HCT116 (cell line): ENCODE measurements around the gene ZBTB17. TPM values are rescaled to one million over a fixed set of nuclear protein-coding genes. Genes with fewer than 3 reads are reported as not detected.

Experiments used
- ATAC-seq: fragments of 200-7000 bp; cut with Tn5 transposase; 2 replicates; pipeline ENCODE4 v1.9.1; 2020; ENCODE audit warnings: mild to moderate bottlenecking, moderate library complexity
- BruUV-seq: library from RNA; stranded (reverse); fragments of 400-500 nt; replicated peaks from 2 replicates; lab custom pipeline; 2021; lab: Mats Ljungman, UMichigan
- CTCF ChIA-PET: fragments of 300-600 bp; sonication (Branson Sonifier 250); formaldehyde crosslinking; loops from one replicate; lab custom pipeline; 2021; ENCODE audit warnings: antibody characterized with exemption; lab: Charles Lee
- POLR2A ChIA-PET: fragments of 300-600, 350-600 bp; sonication (Branson Sonifier 250); formaldehyde crosslinking; loops from one replicate; lab custom pipeline; 2021; ENCODE audit warnings: antibody characterized with exemption; lab: Charles Lee
- RAD21 ChIA-PET, 2 experiments: fragments of 300-600 bp; sonication (Branson Sonifier 250); formaldehyde crosslinking; loops; one replicate each; lab custom pipeline; 2023; ENCODE audit warnings: low total read pairs in 2 of 2; ENCODE audit not compliant: uncharacterized antibody in 2 of 2, unreplicated experiment in 2 of 2, low non-redundant PET in 1 of 2; lab: Charles Lee
- DNase-seq: peaks from one replicate; pipeline ENCODE4 v3.0.0-alpha.2; 2010; ENCODE audit warnings: low read depth, low spot score
- H2AFZ ChIP-seq: fragments of 200-600 bp; shearing (Covaris generic), sonication (generic); 2 replicates; pipeline ENCODE4 v1.6.1; 2017; ENCODE audit warnings: low read depth, mixed run types, mixed read lengths, antibody characterized with exemption, low read length; ENCODE audit not compliant: poor library complexity, severe bottlenecking
- H3K27ac ChIP-seq: 2 replicates; pipeline ENCODE4 v1.5.1; 2012; ENCODE audit warnings: low read depth, low read length
- H3K27me3 ChIP-seq: fragments of 200-600 bp; sonication (generic); 2 replicates; pipeline ENCODE4 v1.6.1; 2016; ENCODE audit warnings: mixed run types, low read length, mixed read lengths; ENCODE audit not compliant: insufficient read depth
- H3K36me3 ChIP-seq, 2 experiments: fragments of 200-500 bp in 1 of 2; fragments of 200-600 bp in 1 of 2; sonication (Bioruptor generic) in 1 of 2; sonication (generic) in 1 of 2; 2 replicates each; pipeline versions ENCODE4 v1.5.1 to v1.6.1; 2014 to 2016; ENCODE audit warnings: low read length in 2 of 2, inconsistent platforms in 1 of 2, mixed read lengths in 1 of 2, mixed run types in 1 of 2; ENCODE audit not compliant: insufficient read depth in 2 of 2, control insufficient read depth in 1 of 2
- H3K4me1 ChIP-seq, 2 experiments: fragments of 200-600 bp in 1 of 2; sonication (generic) in 1 of 2; 2 replicates each; pipeline versions ENCODE4 v1.5.1 to v1.6.1; 2012 to 2017; ENCODE audit warnings: low read length in 2 of 2, inconsistent platforms in 1 of 2, mild to moderate bottlenecking in 1 of 2, mixed read lengths in 1 of 2, mixed run types in 1 of 2, moderate library complexity in 1 of 2; ENCODE audit not compliant: insufficient read depth in 2 of 2, control insufficient read depth in 1 of 2
- H3K4me2 ChIP-seq: fragments of 200-600 bp; sonication (generic); 2 replicates; pipeline ENCODE4 v1.6.1; 2017; ENCODE audit warnings: mixed run types, low read length, mixed read lengths
- H3K4me3 ChIP-seq, 2 experiments: fragments of 200-600 bp in 1 of 2; sonication (generic) in 1 of 2; replicated peaks in 1 of 2; 2 replicates each; pipeline ENCODE4 v1.5.1; 2011 to 2016; ENCODE audit warnings: low read length in 2 of 2, control low read depth in 1 of 2, low read depth in 1 of 2, mild to moderate bottlenecking in 1 of 2, mixed read lengths in 1 of 2, mixed run types in 1 of 2
- H3K79me2 ChIP-seq: fragments of 200-600 bp; sonication (generic); 2 replicates; pipeline ENCODE4 v1.6.1; 2017; ENCODE audit warnings: mild to moderate bottlenecking, mixed run types, low read length, moderate library complexity, mixed read lengths; ENCODE audit not compliant: insufficient read depth
- H3K9ac ChIP-seq: fragments of 200-600 bp; sonication (generic); 2 replicates; pipeline ENCODE4 v1.6.1; 2016; ENCODE audit warnings: low read length, mixed read lengths
- H3K9me2 ChIP-seq: fragments of 200-600 bp; sonication (generic), shearing (Covaris generic); 2 replicates; pipeline ENCODE4 v1.6.1; 2017; ENCODE audit warnings: mixed run types, mild to moderate bottlenecking, moderate library complexity; ENCODE audit not compliant: insufficient read depth
- H3K9me3 ChIP-seq, 2 experiments: fragments of 200-500 bp in 1 of 2; fragments of 200-600 bp in 1 of 2; sonication (Bioruptor generic) in 1 of 2; sonication (generic) in 1 of 2; 2 replicates each; pipeline ENCODE4 v1.6.1; 2014 to 2017; ENCODE audit warnings: low read length in 2 of 2, mixed read lengths in 2 of 2, inconsistent platforms in 1 of 2, low read depth in 1 of 2, mild to moderate bottlenecking in 1 of 2, mixed run types in 1 of 2, moderate library complexity in 1 of 2; ENCODE audit not compliant: control insufficient read depth in 1 of 2, insufficient read depth in 1 of 2
- H4K20me1 ChIP-seq: fragments of 200-600 bp; sonication (generic), shearing (Covaris generic); 2 replicates; pipeline ENCODE4 v1.6.1; 2017; ENCODE audit warnings: mixed run types, mild to moderate bottlenecking, moderate library complexity; ENCODE audit not compliant: insufficient read depth
- ATF3 ChIP-seq: IDR thresholded peaks from 2 replicates; pipeline ENCODE4 v1.6.1; 2012
- EGR1 ChIP-seq: IDR thresholded peaks from 2 replicates; pipeline ENCODE4 v1.6.1; 2012; ENCODE audit warnings: low read depth
- EZH2 ChIP-seq: fragments of 200-600 bp; sonication (generic); IDR thresholded peaks from 2 replicates; pipeline ENCODE4 v1.6.1; 2017; ENCODE audit warnings: antibody characterized with exemption, mixed run types
- EZH2phosphoT487 ChIP-seq: fragments of 200-600 bp; IDR thresholded peaks from 2 replicates; pipeline ENCODE4 v1.6.1; 2018; ENCODE audit warnings: antibody characterized with exemption, borderline replicate concordance
- FOSL1 ChIP-seq: IDR thresholded peaks from 2 replicates; pipeline ENCODE4 v1.6.1; 2012; ENCODE audit warnings: low read depth
- JUND ChIP-seq: IDR thresholded peaks from 2 replicates; pipeline ENCODE4 v1.6.1; 2012
- MAX ChIP-seq: IDR thresholded peaks from 2 replicates; pipeline ENCODE4 v1.6.1; 2012
- SP1 ChIP-seq: IDR thresholded peaks from 2 replicates; pipeline ENCODE4 v1.6.1; 2012; ENCODE audit warnings: low read depth
- SRF ChIP-seq: IDR thresholded peaks from 2 replicates; pipeline ENCODE4 v1.6.1; 2012; ENCODE audit warnings: low read depth
- intact Hi-C: fragments of 100-400 bp; cut with micrococcal nuclease; formaldehyde crosslinking; loops from 2 replicates; pipeline ENCODE4 v1.10.0; 2022
- total RNA-seq: library from RNA; stranded (reverse); gene quantifications from one replicate; pipeline ENCODE4 v1.2.1, GENCODE V29; 2021; ENCODE audit not compliant: unreplicated experiment
- TF ChIP-seq, protein P1 (sequence below): IDR thresholded peaks from 2 replicates; pipeline ENCODE4 v1.6.1; 2011; ENCODE audit warnings: mild to moderate bottlenecking, low read length, moderate library complexity; ENCODE audit not compliant: insufficient replicate concordance; ENCODE audit errors: extremely low read depth

Gene ZBTB17
- total RNA-seq, 1 experiment from 2014 or later: 31.6 TPM

GRCh38 chr1:15945011-15945831, 30.7 kb downstream of the ZBTB17 start:
- peaks cover 13 to 16% of the 10 kb centered on the region in 2 experiments for H3K4me1 ChIP-seq
- peaks cover 10% of the 10 kb centered on the region; the same call in 1 of the 2 replicates for H3K79me2 ChIP-seq
- ATAC-seq: no peak
- H3K4me3 ChIP-seq: no peak overlapping the region
- H2AFZ ChIP-seq: no peak overlapping the region
- no peak overlapping the region for H3K4me2 ChIP-seq
- H3K9me3 ChIP-seq: no peaks in the 10 kb centered on the region
- H3K36me3 ChIP-seq: peaks cover 16 to 24% of the 10 kb centered on the region in 2 experiments; a peak in 3 of 4 replicates
- no peak overlapping the region for H3K9ac ChIP-seq
- intact Hi-C loops: no loop called here
- POLR2A ChIA-PET: no interaction called here
- CTCF ChIA-PET: no interaction called here
- no peaks in the 10 kb centered on the region for H3K9me2 ChIP-seq
- no peak for TF ChIP-seq EZH2
- TF ChIP-seq EZH2phosphoT487: no peak
- no peak for TF ChIP-seq SP1
- TF ChIP-seq SRF: no peak
- TF ChIP-seq FOSL1: no peak
- no peak for TF ChIP-seq ATF3
- TF ChIP-seq MAX: no peak
- TF ChIP-seq EGR1: no peak
- no peak for TF ChIP-seq JUND
- TF ChIP-seq, protein P1, sequence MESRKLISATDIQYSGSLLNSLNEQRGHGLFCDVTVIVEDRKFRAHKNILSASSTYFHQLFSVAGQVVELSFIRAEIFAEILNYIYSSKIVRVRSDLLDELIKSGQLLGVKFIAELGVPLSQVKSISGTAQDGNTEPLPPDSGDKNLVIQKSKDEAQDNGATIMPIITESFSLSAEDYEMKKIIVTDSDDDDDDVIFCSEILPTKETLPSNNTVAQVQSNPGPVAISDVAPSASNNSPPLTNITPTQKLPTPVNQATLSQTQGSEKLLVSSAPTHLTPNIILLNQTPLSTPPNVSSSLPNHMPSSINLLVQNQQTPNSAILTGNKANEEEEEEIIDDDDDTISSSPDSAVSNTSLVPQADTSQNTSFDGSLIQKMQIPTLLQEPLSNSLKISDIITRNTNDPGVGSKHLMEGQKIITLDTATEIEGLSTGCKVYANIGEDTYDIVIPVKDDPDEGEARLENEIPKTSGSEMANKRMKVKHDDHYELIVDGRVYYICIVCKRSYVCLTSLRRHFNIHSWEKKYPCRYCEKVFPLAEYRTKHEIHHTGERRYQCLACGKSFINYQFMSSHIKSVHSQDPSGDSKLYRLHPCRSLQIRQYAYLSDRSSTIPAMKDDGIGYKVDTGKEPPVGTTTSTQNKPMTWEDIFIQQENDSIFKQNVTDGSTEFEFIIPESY: no peak
- no peaks in the 10 kb centered on the region for H3K27me3 ChIP-seq
- RAD21 ChIA-PET: no interaction called here
- H3K27ac ChIP-seq: no peak overlapping the region
- DNase-seq: no peak
- H4K20me1 ChIP-seq: no peaks in the 10 kb centered on the region
- BruUV-seq: no TSS peak
